CD4-positive, alpha-beta T cell treated with Interleukin-10 for 1 hour (primary cell): ENCODE measurements around the gene CMTR1.
"Not testable (repeated sequence)": the region's sequence is repeated elsewhere in the genome, so short reads cannot be mapped to it uniquely, and the experiment has no call there.

ENCODE experiments used
- DNase-seq: peaks from one replicate; pipeline ENCODE4 v3.0.0-alpha.2; 2020

CMTR1 gene

DNA sequence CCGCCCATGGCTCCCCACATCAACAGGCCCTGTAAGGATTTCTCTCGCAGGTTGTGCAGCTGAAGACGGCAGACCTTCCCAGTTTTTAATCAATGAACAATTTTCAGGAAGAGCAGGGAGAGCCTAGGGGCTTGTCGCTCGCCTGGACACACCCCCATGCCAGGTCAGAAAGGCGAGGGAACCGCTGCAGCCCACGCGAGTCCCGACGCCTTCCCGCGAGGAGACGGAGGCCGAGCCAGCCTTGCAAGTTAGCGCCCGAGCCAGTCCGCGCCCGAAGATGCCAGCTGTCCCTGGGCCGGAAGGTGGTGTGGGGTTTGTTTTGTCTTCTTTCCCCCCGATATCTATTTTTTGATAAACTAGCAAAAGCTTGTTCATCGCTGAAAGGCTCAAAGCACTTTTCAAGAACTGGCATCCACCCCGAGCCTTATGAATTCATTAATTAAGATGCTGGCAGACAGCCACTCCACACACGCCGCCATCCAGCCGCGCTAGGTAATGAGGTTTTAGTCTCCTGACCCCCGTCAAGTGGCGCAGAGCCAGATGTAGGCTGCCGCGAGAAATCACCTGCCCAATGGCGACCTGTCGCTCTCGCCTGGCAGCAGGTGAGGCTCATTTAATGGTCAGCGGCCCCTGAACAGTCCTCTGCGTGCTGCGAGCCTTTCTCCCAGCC lies 60.1 kb downstream of the CMTR1 start:
- DNase-seq: no peak

DNA sequence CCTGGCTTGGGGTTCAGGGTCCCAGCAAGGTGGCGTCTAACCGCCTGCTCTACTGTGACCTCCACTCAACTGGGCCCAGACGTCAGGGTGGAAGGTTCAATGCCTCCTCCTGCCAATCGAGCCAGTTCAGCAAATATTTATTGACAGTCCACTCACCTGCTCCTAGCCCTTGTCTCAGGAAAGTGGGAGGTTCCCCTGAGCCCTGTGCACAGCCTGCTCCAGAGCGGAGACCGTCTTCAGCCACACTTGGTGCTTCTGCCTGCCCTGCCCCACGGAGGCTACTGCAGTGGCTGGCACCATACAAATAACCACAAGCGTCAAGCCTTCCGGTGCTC lies 60.6 kb downstream of the CMTR1 start:
- no peak for DNase-seq

DNA sequence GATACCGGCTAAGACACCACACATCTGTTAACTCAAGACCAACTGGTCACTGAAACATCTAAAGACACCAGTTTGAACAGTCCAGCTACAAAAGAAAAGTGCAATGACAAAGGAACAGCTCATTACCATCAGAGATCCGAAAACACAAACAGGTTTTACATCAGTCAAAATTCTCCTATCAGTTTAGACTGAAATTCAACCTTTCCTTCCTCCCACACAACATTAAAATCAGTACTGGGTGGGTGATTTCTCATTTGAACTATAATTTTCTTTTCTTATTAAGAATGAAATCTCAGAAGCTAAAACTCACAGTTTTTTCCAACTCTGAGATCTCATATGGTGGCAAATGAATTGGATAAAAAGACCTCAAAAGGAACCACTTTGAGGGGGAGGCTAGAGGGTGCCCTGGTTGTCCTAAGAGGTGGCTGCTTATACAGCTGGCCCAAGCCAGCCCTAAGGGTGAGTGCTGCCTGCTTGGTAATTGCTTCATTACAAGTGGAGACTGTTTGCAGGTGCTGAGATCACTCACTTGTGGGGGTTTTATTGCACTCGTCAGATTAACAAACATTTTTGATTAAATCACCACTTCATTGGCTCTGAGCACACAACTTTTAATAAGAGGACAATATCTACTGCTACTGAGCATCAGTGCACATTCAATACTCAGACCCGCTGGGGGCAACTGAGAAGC lies 62.4 kb downstream of the CMTR1 start:
- no peak for DNase-seq

DNA sequence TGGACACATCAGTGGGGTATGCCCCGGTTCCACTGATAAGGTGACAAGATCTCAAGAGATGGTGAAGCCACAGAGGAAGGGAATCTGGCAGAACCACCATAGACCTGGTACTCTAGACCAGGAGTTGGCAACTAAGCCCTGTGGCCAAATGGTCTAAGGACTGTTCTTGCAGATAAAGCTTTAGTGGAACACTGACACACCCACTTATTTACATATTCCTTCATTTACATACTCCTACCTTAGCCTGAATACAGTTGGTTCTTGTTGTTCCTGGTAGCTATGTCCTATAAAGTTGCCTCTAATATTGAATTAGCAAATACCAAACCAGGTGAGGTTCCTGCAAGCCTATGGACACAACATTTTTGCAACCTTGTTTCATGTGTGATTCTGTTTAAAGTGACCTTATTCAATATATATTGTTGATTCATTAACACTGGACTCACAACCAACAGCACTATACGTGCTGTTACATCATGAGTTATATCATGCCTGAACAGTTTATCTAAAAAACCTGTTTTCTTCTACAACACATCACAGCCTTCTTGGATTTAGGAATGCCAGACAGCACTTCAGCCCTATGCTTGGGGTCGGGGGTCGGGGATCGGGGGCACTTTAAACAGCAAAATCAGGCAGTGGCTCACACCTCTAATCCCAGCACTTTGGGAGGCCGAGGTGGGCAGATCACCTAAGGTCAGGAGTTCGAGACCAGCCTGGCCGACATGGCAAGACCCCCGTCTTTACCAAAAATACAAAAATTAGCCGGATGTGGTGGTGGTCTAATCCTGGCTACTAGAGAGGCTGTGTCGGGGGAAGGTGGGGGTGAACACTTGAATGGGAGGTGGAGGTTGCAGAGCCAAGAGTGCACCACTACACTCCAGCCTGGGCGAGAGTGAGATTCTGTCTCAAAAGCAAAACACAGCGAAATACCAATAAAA lies 64.2 kb downstream of the CMTR1 start:
- no peak for DNase-seq

DNA sequence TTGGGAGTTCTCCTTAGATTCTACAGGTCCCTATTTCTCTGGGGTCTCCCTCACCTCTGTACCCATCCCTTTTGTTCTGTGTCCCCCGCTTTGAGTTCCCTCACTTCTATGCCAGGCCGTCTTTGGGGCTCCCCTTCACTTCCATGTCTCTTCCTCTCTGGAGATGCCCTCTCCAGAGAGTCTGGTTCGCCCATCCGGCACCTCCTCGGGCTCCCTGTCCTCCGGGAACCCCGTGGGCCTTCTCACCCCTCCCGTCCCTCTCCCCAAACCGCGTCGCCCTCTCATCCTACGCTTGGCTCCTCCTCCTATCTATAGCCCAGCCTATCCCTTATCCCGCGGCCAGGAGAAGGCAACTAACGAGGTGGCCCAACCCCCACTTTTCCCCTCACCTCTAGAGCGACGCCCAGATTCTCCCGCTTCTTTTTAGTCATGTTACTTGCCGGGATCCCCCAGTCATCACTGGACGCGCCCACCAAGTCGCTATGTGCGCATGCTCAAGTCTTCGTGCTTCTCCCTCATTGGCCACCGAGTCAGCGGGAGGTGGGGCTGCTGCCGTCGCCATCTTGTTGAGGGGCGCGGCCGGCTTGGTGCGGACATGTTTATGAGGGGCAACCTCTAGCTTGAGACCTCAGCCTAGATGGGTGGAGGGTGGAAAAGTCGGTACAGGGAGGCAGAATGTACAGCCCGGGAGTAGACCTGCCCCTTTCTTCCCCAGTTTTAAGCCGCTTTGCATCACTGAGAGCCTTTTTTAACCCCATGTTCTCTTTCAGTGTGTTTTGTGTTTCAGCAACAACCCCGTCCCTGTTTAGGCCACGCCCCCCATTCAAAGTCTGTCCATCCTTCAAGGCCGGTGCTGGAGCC lies 66.6 kb downstream of the CMTR1 start, which contains the start of gene CCDC167:
Gene CCDC167, minus strand, starts transcription at position 461 of the 861 bp plus-strand sequence. Its CDS starts 30 bp downstream, at position 431.
- peak; percentile 98 for DNase-seq

DNA sequence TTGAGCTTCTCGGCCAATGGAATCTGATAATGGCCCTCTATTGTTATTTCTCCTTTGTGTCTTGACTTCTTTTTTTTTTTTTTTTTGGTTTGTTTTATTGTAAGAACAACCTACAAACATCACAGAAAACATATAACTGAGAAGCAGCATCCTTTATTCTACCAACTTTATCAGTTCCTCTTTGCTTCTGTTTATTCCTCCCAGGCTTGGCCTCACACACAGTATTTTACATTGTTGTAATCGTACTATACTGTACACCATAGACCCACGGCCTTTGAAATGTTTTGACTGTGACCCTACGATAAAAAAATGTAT lies 67.2 kb downstream of the CMTR1 start:
- DNase-seq: no peak

DNA sequence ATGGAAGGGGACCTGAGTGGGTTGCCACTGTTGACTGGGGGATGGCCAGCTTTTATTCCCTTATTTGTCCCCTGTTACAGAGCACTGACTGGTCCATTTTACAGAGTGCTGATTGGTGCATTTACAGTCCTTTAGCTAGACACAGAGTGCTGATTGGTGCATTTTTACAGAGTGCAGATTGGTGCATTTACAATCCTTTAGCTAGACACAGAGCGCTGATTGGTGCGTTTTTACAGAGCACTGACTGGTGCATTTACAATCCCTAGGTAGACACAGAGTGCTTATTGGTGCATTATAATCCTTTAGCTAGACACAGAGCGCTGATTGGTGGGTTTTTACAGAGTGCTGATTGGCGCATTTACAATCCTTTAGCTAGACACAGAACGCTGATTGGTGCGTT lies 67.9 kb downstream of the CMTR1 start:
- DNase-seq: not testable (repeated sequence)

DNA sequence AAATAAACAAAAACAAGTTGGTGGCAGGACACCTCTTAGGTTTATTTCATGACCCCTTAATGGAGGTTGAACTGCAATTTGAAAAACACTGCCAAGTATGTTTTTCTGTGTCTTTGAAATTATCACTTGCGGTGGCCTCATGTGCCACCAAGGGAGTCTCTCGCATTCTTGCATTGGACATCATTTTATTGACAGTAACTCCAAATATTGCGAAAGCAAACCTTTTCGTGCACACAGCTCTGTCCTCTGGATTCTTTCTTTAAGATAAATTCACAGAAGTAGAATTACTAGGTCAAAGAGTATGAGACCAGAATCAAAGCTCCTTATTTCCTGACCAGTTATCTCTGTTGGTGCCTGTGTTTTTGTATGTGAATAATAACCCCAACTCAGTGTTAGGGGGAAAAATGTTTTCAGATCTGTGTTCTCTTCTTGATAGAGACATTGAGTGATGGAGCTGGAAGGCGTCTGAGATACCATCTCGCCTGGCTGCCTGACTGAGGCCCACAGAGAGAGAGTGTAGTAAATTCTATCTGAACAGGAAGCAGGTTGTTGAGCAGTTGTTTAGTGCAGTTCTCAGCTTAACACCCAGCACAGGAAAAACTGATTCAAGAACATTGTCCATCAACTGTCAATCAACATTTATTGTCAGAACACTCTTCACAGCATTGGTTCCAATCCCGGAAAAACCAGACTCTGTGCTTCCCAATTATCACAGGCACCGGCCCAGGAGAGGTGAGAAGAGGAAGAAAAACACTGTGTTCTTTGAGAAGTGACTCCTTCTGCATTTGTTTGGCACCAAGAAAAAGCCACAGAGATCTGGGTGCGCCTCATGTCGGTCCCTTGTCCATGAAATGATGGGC lies 68.8 kb downstream of the CMTR1 start:
- peak; percentile 71 for DNase-seq

DNA sequence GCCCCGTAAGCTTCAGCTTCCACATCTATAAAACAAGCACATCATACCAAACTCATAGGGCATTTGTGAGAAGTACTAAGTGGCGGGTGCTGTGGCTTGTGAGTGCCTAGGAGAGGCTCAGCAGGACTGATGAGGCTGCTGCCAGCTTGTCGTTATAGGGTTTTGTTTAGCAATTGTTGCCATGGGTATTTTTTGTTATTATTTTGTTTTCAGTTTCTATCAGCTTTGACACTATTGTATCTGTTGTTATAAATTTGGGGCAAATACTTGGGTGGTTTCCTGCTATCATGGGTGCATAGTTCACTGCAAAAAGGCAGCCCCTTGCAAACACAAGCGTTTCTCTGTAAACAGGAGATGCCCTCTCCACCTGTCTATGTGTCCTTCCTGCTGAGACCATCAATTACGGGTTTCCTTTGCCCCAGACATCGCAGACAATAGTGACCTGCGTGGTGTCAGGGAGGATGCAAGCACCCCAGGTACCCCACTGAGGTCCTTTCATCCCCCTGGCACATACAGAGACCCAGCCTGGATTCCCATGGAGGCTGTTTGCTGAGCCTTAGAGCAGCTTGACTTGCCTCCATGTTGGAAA lies 69.8 kb downstream of the CMTR1 start:
- DNase-seq: peak; percentile 89

DNA sequence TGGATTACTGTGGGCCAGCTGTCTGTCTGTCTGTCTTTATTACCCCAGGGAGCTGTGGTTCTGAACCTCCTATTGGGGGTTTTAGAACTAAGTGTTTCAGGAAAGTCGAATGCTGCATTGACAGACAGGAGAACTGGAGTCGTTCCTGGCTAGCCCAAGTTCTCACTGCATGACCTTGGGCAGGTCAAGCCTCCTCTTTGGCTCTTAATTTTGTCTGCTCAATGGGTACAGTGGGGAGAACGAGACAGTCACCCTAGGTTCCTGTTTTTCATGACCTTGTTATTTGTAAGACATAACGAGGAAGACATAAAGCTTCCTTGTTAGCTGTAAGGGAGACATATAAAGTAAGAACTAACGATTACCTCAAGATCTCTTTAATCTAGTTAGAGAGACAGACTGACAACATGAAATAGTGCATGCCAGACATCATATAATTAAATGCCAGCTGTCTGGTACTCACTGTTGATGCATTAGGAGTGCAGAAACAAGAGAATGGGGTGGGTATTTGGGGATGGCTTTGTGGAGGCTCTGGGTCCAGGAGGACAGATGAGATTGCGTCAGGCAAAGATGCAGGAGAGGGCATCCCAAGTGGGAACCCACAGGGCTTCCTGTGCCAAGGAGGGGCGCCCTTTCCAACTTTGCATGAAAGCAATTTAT lies 70.4 kb downstream of the CMTR1 start:
- peak; percentile 30 for DNase-seq

DNA sequence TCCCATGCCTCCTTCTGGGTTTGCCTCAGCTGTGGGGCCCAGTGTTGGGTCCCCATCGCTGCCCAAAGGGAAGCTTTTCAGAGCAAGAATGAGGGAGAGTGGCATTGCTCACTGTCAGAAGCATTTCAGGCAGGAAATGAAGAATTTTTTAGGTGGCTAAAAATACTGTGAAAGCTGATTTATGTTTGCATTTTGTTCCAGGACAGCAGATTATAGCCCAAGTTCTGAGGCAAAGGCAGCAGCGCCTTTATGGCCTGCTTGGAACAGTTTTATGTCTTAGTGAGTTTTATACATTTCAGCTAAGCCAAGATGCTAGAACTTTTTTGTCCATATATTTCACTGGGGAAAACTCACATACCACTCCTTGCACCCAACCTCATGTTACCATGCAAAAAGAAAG lies 71.0 kb downstream of the CMTR1 start:
- no peak for DNase-seq

DNA sequence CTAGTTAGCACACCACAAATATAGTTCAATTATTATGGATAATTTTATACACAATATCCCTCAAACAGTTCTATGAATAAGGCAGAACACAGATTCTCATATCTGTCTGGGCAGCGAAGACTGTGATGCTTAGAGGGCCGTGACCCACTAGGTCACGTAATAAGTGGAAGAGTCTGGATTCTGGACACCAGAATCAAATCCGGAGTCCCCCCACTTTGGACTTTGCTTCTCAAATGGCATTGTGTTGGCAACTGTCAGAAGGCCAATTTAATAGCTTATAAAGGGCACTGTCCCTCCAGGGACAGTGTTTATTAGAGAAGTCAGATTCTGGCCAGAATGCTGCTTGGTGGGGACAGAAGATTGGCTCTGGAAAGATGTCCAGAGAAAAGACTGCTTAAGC lies 73.5 kb downstream of the CMTR1 start:
- DNase-seq: no peak

DNA sequence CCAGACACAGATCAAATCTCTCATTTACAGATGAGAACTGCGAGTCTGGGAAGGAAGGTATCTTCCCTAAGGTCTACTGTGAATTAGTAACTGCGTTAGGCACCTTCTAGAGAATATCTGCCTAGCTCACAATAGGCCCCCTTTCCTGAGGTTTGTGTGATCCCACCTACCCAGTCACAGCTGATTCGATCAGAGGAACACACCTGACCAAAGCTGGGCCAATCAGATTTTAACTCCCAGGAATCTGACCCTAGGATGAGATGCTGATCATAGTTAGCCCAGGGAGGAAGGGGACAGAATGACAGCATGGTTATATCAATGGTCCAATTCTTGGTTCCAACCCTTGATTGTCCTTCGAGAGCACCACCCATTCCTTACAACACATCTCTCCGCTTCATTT lies 74.1 kb downstream of the CMTR1 start:
- DNase-seq: no peak

DNA sequence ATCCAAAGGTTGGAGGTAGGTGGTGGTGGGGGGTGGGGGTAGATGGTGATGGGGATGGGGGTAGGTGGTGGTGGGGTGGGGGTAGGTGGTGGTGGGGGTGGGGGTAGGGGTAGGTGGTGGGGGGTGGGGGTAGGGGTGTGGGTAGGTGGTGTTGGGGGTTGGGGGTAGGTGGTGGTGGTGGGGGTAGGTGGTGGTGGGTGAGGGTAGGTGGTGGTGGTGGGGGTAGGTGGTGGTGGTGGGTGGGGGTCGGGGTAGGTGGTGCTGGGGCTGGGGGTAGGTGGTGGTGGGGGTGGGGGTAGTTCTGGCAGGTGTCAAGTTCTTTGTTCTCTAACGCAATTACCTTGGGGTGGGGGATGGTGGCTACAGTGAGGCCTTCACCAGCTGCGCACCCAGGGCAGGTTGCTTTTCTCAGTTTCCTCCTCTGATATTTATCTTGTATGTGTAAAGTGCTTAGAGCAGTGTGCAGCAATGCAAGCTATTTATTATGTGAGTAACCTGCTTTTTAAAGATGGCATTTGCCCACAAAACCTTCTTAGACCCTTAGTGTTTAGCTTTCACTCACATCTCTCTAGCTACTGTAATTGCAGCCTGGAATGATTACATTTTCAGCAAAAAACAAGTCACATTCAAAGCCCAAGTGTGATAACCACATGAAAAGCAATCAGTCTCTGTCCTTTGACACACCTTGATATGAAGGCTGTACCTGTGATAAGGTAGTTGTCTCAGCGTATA lies 74.8 kb downstream of the CMTR1 start:
- peak; percentile 67 for DNase-seq

DNA sequence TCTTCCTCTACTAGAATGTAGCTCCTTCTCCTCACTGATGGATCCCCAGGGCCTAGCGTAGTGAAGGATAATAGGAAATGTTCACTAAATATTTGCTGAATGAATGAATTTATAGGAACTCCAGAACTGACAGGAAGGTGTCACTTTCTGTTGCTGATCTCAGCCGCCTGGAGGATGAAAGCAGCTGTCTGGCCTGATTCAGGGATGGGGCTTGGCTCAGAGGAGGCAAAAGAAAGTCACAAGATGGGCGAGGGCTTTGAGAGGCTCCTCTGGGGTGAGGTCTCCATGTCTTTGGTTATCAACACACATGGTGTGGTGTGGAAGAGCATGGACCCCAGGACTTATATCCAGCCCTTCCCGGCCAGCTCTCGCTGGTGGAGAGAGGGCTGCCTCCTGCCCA lies 78.2 kb downstream of the CMTR1 start:
- no peak for DNase-seq

DNA sequence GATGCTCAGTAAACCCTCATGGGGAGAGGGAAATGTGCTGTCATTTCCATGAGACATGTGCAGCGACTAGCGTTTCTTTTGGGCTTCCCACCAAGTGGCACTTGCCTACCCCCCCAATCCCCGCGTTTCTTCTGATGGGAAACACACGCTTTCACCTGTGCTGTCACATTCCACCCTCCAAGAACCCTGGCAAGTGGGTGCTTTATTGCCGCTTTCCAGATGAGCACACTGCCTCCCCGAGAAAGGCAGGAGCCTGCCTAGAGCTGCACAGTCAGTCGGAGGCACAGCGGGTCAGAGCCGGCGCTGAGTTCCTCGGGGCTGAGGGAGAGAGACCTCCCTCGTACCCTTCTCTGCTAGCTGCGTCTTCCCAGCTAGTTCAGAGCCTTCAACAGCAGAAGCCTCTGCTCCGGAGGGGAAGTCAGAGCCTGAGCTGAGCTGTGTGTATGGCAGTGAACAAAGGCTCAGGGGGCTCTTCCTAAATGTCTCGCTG lies 78.9 kb downstream of the CMTR1 start:
- no peak for DNase-seq

DNA sequence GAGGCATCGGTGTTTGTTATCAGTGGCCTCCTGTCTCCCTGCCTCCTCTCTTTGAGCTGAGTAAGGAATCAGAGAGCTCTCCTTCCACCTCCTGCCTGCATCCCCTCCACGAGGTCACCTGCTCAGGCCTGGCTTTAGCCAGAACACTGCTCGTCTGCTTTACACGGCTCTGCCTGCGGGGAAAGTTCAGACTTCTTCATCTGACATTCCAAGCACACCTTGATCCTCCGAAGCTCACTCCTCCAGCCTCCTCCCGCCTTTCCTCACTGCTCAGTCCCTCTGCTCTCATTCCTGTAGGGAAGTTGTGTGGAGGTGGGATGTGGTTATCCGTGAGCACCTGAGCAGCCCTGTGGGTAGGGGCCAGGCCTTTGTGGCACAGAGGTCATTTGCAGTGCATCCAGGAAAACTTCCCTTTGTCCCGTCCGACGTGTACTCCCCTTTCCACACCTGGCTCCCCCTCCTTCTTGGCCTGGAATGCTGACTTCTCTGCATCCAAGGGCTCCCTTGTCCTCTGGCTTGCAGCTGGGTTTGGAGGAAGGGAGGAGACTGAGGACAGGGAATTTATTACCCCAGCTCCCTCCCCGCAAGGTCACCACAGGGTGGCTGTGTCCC lies 79.5 kb downstream of the CMTR1 start:
- DNase-seq: no peak

DNA sequence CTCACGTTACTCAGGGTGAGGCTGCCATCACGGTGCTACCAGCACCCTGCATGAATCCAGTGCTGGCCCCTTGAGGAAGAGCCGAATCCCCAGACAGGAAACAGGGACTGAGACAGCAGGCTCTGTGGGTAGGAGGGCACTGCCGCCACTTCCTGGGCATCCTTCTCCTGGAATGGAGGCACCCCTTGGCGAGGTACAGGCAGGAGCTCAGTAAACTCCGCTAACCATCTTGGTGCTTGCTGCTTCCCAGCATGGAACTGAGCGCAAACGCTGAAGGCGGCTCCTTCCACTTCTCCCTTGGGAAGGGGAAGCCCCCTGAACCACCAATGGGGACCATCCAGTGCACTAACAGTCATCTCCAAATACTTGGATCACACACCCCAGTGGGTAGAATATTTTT lies 80.1 kb downstream of the CMTR1 start:
- DNase-seq: no peak

DNA sequence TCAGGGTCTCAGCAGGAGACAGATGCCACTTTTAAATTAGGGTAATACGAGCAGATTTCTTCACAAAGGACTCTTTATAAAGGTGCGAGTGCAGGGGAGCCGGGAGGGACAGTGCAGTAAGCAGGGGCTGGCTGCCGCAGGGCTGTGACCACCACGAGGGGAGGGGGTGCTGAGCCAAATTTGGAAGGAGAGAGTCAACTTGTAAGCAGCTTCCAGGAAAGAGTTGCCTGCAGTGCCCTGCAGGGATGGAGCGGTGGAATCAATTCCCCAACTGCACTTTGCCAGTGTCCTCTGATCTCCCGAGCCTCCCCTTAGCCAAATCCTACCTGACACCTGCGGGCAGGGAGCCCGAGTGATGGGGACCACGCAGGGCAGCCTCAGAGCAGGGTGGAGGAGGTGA lies 80.6 kb downstream of the CMTR1 start:
- DNase-seq: no peak
